ENCODE measurements around the gene TCOF1. TPM values are rescaled to one million over a fixed set of nuclear protein-coding genes. Genes with fewer than 3 reads are reported as not detected.
A peak's percentile ranks its signal among the peaks of the same experiment; 100 is the strongest.

TCOF1 gene
- total and polyA plus RNA-seq, 2 donors from 2014 or later, result 12.2 to 23.5 TPM

- Histone ChIP-seq H3K4me1 (ENCODE audit: control insufficient read depth in 2 of 3, insufficient read depth in 2 of 3, low read depth in 1 of 3, low read length in 3 of 3) (peaks cover 0 to 10% (median 6%) of the 10 kb centered on the region in 3 donors), H3K9me3 (ENCODE audit: control insufficient read depth in 2 of 3, insufficient read depth in 1 of 3, low read length in 3 of 3) (no peaks in the 10 kb centered on the region), H3K36me3 (ENCODE audit: control insufficient read depth in 2 of 3, insufficient read depth in 3 of 3, low read length in 3 of 3) (no peaks in the 10 kb centered on the region), H3K9ac (ENCODE audit: low read length in 3 of 3) (no peak overlapping the region), H3K27me3 (ENCODE audit: control insufficient read depth, insufficient read depth, low read length) (no peaks in the 10 kb centered on the region), H3K27ac (ENCODE audit: low read depth in 2 of 2, low read length in 2 of 2) (no peak overlapping the region), H3K4me3 (ENCODE audit: low read length in 3 of 3) (no peak overlapping the region)
- no peak for DNase-seq
- intact Hi-C loops (cut with DNase I), result no loop called here
- FAIRE-seq, result no peak
- TF ChIP-seq CTCF (IDR thresholded peaks at IDR 0.05; ENCODE audit: borderline replicate concordance, extremely low read depth, insufficient read depth), result no peak
Observed at GRCh38 chr5:150431048-150431447, 73.6 kb downstream of the TCOF1 start.

GRCh38 chr5:150431574-150431973 lies 74.1 kb downstream of the TCOF1 start:
- H3K9me3 ChIP-seq (ENCODE audit: control insufficient read depth in 2 of 3, insufficient read depth in 1 of 3, low read length in 3 of 3), result no peaks in the 10 kb centered on the region
- DNase-seq (no peak), FAIRE-seq (no peak)
- no peak overlapping the region for H3K4me3 ChIP-seq (ENCODE audit: low read length in 3 of 3)
- TF ChIP-seq CTCF (IDR thresholded peaks at IDR 0.05; ENCODE audit: borderline replicate concordance, extremely low read depth, insufficient read depth), result no peak
- peak overlapping the region in 1 of 2 donors; percentile 56 for H3K27ac ChIP-seq (ENCODE audit: low read depth in 2 of 2, low read length in 2 of 2)
- H3K27me3 ChIP-seq (ENCODE audit: control insufficient read depth, insufficient read depth, low read length), result no peaks in the 10 kb centered on the region
- no peaks in the 10 kb centered on the region for H3K36me3 ChIP-seq (ENCODE audit: control insufficient read depth in 2 of 3, insufficient read depth in 3 of 3, low read length in 3 of 3)
- intact Hi-C loops (cut with DNase I), result no loop called here
- H3K9ac ChIP-seq (ENCODE audit: low read length in 3 of 3), result no peak overlapping the region
- H3K4me1 ChIP-seq (ENCODE audit: control insufficient read depth in 2 of 3, insufficient read depth in 2 of 3, low read depth in 1 of 3, low read length in 3 of 3), result peaks cover 0 to 10% (median 8%) of the 10 kb centered on the region in 3 donors

- FAIRE-seq (no peak), DNase-seq (no peak)
- H3K36me3 ChIP-seq (ENCODE audit: control insufficient read depth in 2 of 3, insufficient read depth in 3 of 3, low read length in 3 of 3), result no peaks in the 10 kb centered on the region
- no peaks in the 10 kb centered on the region for H3K9me3 ChIP-seq (ENCODE audit: control insufficient read depth in 2 of 3, insufficient read depth in 1 of 3, low read length in 3 of 3)
- no peak overlapping the region for H3K9ac ChIP-seq (ENCODE audit: low read length in 3 of 3)
- TF ChIP-seq CTCF (IDR thresholded peaks at IDR 0.05; ENCODE audit: borderline replicate concordance, extremely low read depth, insufficient read depth), result no peak
- no peak overlapping the region for H3K4me3 ChIP-seq (ENCODE audit: low read length in 3 of 3)
- intact Hi-C loops (cut with DNase I), result no loop called here
- H3K27me3 ChIP-seq (ENCODE audit: control insufficient read depth, insufficient read depth, low read length), result no peaks in the 10 kb centered on the region
- H3K4me1 ChIP-seq (ENCODE audit: control insufficient read depth in 2 of 3, insufficient read depth in 2 of 3, low read depth in 1 of 3, low read length in 3 of 3), result peaks cover 0 to 2% (median 0%) of the 10 kb centered on the region in 3 donors
- no peak overlapping the region for H3K27ac ChIP-seq (ENCODE audit: low read depth in 2 of 2, low read length in 2 of 2)
Observed at GRCh38 chr5:150434464-150434863, 77.0 kb downstream of the TCOF1 start.

GRCh38 chr5:150436141-150436680 lies 78.7 kb downstream of the TCOF1 start:
- Histone ChIP-seq H3K4me3 (ENCODE audit: low read length in 3 of 3) (no peak overlapping the region), H3K27me3 (ENCODE audit: control insufficient read depth, insufficient read depth, low read length) (no peaks in the 10 kb centered on the region), H3K9ac (ENCODE audit: low read length in 3 of 3) (no peak overlapping the region), H3K27ac (ENCODE audit: low read depth in 2 of 2, low read length in 2 of 2) (no peak overlapping the region), H3K36me3 (ENCODE audit: control insufficient read depth in 2 of 3, insufficient read depth in 3 of 3, low read length in 3 of 3) (no peaks in the 10 kb centered on the region), H3K9me3 (ENCODE audit: control insufficient read depth in 2 of 3, insufficient read depth in 1 of 3, low read length in 3 of 3) (no peaks in the 10 kb centered on the region), H3K4me1 (ENCODE audit: control insufficient read depth in 2 of 3, insufficient read depth in 2 of 3, low read depth in 1 of 3, low read length in 3 of 3) (peaks cover 0 to 2% (median 0%) of the 10 kb centered on the region in 3 donors)
- DNase-seq (peak; percentile 86 to 91 (median 89)), FAIRE-seq (no peak)
- intact Hi-C loops (cut with DNase I), result no loop called here
- TF ChIP-seq CTCF (IDR thresholded peaks at IDR 0.05; ENCODE audit: borderline replicate concordance, extremely low read depth, insufficient read depth), result peak; percentile 96
